Gastroesophageal sphincter (tissue), 4 donors: ENCODE data around the gene GM2A. TPM values are rescaled to one million over a fixed set of nuclear protein-coding genes. Genes with fewer than 3 reads are reported as not detected.
"Not testable (repeated sequence)": the region's sequence is repeated elsewhere in the genome, so short reads cannot be mapped to it uniquely, and the experiment has no call there.

Experiments used
- ATAC-seq: fragments of 150-250 bp; one replicate; pipeline ENCODE4 v1.9.1; 2016; ENCODE audit warnings: mild to moderate bottlenecking, moderate library complexity
- H3K27ac ChIP-seq, 4 donors: fragments of 200-600 bp; sonication (generic) in 3 of 4; 1 replicate in 3 of 4; 2 replicates in 1 of 4; pipeline ENCODE4 v1.5.1; 2016 to 2019
- H3K27me3 ChIP-seq: fragments of 200-600 bp; sonication (generic); one replicate; pipeline ENCODE4 v1.5.1; 2019
- H3K36me3 ChIP-seq, 2 donors: fragments of 200-600 bp; sonication (generic); one replicate each; pipeline ENCODE4 v1.5.1; 2019; ENCODE audit warnings: control low read depth in 1 of 2
- H3K4me1 ChIP-seq, 3 donors: fragments of 200-600 bp; sonication (generic); 1 replicate in 2 of 3; 2 replicates in 1 of 3; pipeline ENCODE4 v1.5.1; 2016 to 2019; ENCODE audit warnings: control low read depth in 2 of 3
- H3K4me3 ChIP-seq, 2 donors: fragments of 200-600 bp; sonication (generic); one replicate each; pipeline ENCODE4 v1.5.1; 2019; ENCODE audit warnings: mild to moderate bottlenecking in 1 of 2, moderate library complexity in 1 of 2
- H3K9me3 ChIP-seq, 3 donors: fragments of 200-600 bp; sonication (generic); one replicate each; pipeline ENCODE4 v1.5.1; 2017 to 2019; ENCODE audit warnings: control low read depth in 2 of 3
- EP300 ChIP-seq: sonication (generic); formaldehyde crosslinking; IDR thresholded peaks from one replicate; pipeline ENCODE4 v1.6.1; 2017; ENCODE audit warnings: antibody characterized with exemption, mild to moderate bottlenecking
- POLR2A ChIP-seq, 2 donors: fragments of 450-650 bp; IDR thresholded peaks; one replicate each; pipeline ENCODE4 v1.6.1; 2017; ENCODE audit warnings: antibody characterized with exemption in 2 of 2, mild to moderate bottlenecking in 2 of 2, moderate library complexity in 1 of 2
- POLR2AphosphoS5 ChIP-seq: sonication (generic); formaldehyde crosslinking; IDR thresholded peaks from one replicate; pipeline ENCODE4 v1.6.1; 2017; ENCODE audit warnings: antibody characterized with exemption
- WGBS, 2 donors: methylation state at CpG; one replicate each; pipeline ENCODE4 v1.1.5; 2018; ENCODE audit warnings: low coverage in 1 of 2; 5-methylcytosine and 5-hydroxymethylcytosine counted together
- total RNA-seq, 4 donors: library from RNA; depleted of rRNA; stranded (reverse); fragments of >200 nt; gene quantifications; one replicate each; pipeline ENCODE4 v1.1.0, GENCODE V29; 2016
- TF ChIP-seq, protein P1 (sequence below), 4 experiments: fragments of 200-600 bp in 2 of 4; fragments of 450-650 bp in 2 of 4; sonication (generic) in 1 of 4; IDR thresholded peaks; one replicate each; pipeline ENCODE4 v1.5.1; 2017 to 2019; ENCODE audit warnings: antibody characterized with exemption in 4 of 4, mild to moderate bottlenecking in 2 of 4, moderate library complexity in 2 of 4

The GM2A gene
- total RNA-seq, 4 donors from 2014 or later = 23.3 to 37.2 (median 29.1) TPM

DNA sequence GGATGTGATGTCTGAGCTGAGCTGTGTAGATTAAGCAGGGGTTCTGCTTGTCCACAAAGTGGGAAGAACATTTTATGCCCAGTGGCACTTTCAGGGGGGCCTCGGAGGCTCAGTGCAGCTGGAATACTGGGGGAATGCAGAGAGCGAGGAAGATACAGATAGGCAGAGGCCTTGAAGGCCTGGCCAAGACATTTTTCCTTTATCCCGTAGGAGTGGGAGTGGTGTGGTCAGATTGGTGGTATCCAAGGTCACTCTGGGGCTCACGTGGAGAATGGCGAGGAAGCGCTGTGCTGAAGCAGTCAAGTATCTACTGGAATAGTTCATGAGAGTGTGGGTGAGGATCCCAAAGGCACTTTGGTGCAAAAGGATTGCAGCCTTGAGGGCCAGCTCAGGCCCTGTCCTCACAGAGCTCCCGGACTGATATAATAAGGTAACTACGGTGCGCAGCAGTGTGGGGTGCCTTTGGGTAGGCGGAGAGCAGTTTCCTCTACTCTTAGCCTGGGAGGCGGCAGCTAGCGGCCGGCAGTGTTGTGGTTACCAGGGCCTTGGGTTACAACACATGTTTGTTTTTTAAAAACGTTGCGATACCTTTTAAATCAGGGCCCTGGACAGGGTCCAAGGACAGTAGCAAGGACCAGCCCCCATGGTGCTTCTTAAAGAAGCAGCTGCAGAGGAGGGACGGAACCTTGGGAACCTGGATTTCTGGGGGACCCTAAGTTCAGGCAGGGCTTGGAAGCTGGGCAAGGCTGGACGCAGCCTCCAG lies 18.3 kb upstream of the GM2A start:
- Histone ChIP-seq H3K4me3 (peak overlapping the region in 1 of 2 donors; percentile 27), H3K9me3 (no peaks in the 10 kb centered on the region), H3K27me3 (no peaks in the 10 kb centered on the region), H3K36me3 (no peaks in the 10 kb centered on the region), H3K27ac (peak overlapping the region; percentile 45 to 84 (median 81)), H3K4me1 (peaks cover 0 to 49% (median 24%) of the 10 kb centered on the region in 3 donors)
- peak; percentile 90 for ATAC-seq
- TF ChIP-seq POLR2AphosphoS5 (peak; percentile 57), EP300 (no peak)
- 18 to 34% methylated on average over 3 to 10 of the region's 17 CpGs for WGBS, 2 donors

DNA sequence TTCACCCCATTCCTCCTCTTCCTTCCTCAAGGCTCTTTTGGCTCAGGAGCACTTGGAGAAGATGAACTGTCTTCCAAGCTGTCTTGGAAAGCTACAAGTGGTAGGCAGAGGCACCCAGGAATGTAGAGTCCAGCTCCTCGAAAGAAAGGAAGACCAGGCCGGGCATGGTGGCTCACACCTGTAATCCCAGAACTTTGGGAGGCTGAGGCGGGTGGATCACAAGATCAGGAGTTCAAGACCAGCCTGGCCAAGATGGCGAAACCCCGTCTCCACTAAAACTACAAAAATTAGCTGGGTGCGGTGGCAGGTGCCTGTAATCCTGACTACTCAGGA lies 17.8 kb upstream of the GM2A start:
- not testable (repeated sequence) for H3K36me3 ChIP-seq, H3K27me3 ChIP-seq, ATAC-seq, H3K9me3 ChIP-seq
- Histone ChIP-seq H3K4me1 (peaks cover 0 to 49% (median 24%) of the 10 kb centered on the region in 3 donors), H3K27ac (peak overlapping the region; percentile 45 to 84 (median 81)), H3K4me3 (peak overlapping the region in 1 of 2 donors; percentile 27)
- 78% methylated on average over 3 of the region's 6 CpGs; no CpG with 5 or more reads in 1 of the 2 donors for WGBS, 2 donors

DNA sequence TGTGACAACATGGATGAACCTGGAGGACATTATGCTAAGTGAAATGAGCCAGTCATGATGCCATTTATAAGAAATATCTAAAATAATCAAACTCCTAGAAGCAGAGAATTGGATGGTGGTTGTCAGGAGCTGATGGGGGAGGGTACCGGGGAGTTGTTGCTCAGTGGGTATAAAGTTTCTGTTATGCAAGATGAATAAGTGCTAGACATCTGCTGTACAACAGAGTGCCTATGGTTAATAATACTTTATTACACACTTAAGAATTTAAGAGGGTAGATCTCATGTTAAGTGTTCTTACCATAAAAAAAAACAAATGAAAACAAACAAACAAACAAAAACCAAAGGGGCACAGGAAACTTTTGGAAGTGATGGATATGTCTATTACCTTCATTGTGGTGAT lies 16.1 kb upstream of the GM2A start:
- no peaks in the 10 kb centered on the region for H3K27me3 ChIP-seq
- no peaks in the 10 kb centered on the region for H3K9me3 ChIP-seq
- no peak for ATAC-seq
- no peaks in the 10 kb centered on the region for H3K36me3 ChIP-seq
- 90 to 100% methylated on average over 1 of the region's 1 CpG for WGBS, 2 donors
- TF ChIP-seq, protein P1, sequence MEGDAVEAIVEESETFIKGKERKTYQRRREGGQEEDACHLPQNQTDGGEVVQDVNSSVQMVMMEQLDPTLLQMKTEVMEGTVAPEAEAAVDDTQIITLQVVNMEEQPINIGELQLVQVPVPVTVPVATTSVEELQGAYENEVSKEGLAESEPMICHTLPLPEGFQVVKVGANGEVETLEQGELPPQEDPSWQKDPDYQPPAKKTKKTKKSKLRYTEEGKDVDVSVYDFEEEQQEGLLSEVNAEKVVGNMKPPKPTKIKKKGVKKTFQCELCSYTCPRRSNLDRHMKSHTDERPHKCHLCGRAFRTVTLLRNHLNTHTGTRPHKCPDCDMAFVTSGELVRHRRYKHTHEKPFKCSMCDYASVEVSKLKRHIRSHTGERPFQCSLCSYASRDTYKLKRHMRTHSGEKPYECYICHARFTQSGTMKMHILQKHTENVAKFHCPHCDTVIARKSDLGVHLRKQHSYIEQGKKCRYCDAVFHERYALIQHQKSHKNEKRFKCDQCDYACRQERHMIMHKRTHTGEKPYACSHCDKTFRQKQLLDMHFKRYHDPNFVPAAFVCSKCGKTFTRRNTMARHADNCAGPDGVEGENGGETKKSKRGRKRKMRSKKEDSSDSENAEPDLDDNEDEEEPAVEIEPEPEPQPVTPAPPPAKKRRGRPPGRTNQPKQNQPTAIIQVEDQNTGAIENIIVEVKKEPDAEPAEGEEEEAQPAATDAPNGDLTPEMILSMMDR (IDR thresholded peaks at IDR 0.05) = no peak
- TF ChIP-seq EP300 = no peak
- no peak for TF ChIP-seq POLR2AphosphoS5
- TF ChIP-seq POLR2A (IDR thresholded peaks at IDR 0.05) = no peak
- no peak overlapping the region for H3K4me3 ChIP-seq
- peaks cover 0 to 49% (median 24%) of the 10 kb centered on the region in 3 donors for H3K4me1 ChIP-seq
- no peak overlapping the region for H3K27ac ChIP-seq

DNA sequence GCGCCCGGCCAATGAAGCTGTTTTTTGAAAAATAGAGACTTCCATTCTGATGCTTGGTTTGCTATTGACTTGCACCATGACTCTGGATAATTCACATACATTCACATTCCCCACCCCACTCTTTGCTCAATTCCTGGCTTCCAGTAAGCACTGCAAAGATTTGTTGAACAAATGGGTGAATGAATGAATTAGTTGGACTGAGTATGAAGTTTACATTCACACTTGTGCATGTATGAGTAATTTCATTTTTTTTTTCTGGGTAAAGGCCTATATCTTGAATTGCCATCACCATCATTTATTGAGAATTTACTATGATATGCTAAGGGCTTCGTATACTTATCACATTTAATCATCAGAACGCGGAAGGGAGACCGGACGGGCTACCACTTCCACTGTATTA lies 15.3 kb upstream of the GM2A start:
- H3K4me1 ChIP-seq = peaks cover 0 to 49% (median 24%) of the 10 kb centered on the region in 3 donors
- no peak for TF ChIP-seq POLR2AphosphoS5
- TF ChIP-seq EP300 = no peak
- TF ChIP-seq, protein P1 (IDR thresholded peaks at IDR 0.05) = no peak
- no peak for TF ChIP-seq POLR2A (IDR thresholded peaks at IDR 0.05)
- H3K9me3 ChIP-seq = no peaks in the 10 kb centered on the region
- H3K27ac ChIP-seq = peak overlapping the region; percentile 70 to 89 (median 85)
- no peaks in the 10 kb centered on the region for H3K27me3 ChIP-seq
- H3K4me3 ChIP-seq = peak overlapping the region in 1 of 2 donors; percentile 43
- H3K36me3 ChIP-seq = no peaks in the 10 kb centered on the region
- 37 to 100% methylated on average over 2 to 5 of the region's 7 CpGs for WGBS, 2 donors
- no peak for ATAC-seq

DNA sequence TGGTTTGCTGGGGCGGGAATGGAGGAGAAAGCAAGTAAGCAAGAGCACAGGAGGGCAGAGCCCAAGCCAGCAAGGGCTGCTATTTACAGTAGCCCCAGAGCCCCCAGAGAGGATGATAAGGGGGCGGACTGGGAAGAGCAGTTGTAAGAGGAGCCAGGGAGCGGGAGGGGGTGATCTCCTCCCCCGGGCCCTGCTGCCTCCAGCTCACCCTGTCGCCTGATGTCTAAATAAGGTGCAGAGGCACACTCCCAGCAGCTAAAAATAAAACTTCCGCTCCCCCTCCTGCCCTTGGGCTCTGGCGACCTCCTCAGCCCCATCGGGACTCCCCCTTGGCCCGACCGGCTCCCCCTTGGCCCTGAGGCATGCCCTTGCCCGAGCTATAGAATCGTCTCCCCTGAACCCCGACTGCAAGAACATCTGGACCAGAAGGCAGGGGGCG lies 14.7 kb upstream of the GM2A start:
- WGBS, 2 donors = 33 to 40% methylated on average over 1 to 6 of the region's 14 CpGs
- H3K27ac ChIP-seq = peak overlapping the region; percentile 70 to 89 (median 85)
- peak; percentile 57 for ATAC-seq

More for the DNA sequence above, 14.7 kb upstream of the GM2A start:
- Histone ChIP-seq H3K36me3 (no peaks in the 10 kb centered on the region), H3K4me3 (peak overlapping the region; percentile 16 to 43), H3K27me3 (no peaks in the 10 kb centered on the region), H3K9me3 (no peaks in the 10 kb centered on the region), H3K4me1 (peaks cover 0 to 48% (median 24%) of the 10 kb centered on the region in 3 donors)
- no peak for TF ChIP-seq EP300
- TF ChIP-seq POLR2A (IDR thresholded peaks at IDR 0.05) = no peak
- no peak for TF ChIP-seq POLR2AphosphoS5
- TF ChIP-seq, protein P1 (IDR thresholded peaks at IDR 0.05) = peak in 1 of 4 experiments; percentile 8
